Neural cell (in vitro differentiated cells): ENCODE data around the gene MXRA5. TPM values are rescaled to one million over a fixed set of nuclear protein-coding genes. Genes with fewer than 3 reads are reported as not detected.
"Not testable (repeated sequence)": the region's sequence is repeated elsewhere in the genome, so short reads cannot be mapped to it uniquely, and the experiment has no call there.

ENCODE experiments used
- H2AFZ ChIP-seq: fragments of 200-600, 300-800 bp; sonication (generic), shearing (Covaris generic); 2 replicates; pipeline ENCODE4 v1.6.0; 2014; ENCODE audit warnings: low read depth, mild to moderate bottlenecking, antibody characterized with exemption, low read length, moderate library complexity
- H3F3A ChIP-seq: fragments of 200-600 bp; shearing (Covaris generic); 2 replicates; pipeline ENCODE4 v1.6.1; 2016; ENCODE audit warnings: mild to moderate bottlenecking, moderate library complexity, mixed read lengths, antibody characterized with exemption, low read length; ENCODE audit not compliant: insufficient read depth, poor library complexity, severe bottlenecking
- H3K27ac ChIP-seq: fragments of 200-600, 300-800 bp; sonication (generic), shearing (Covaris generic); 2 replicates; pipeline ENCODE4 v1.5.1; 2014; ENCODE audit warnings: mild to moderate bottlenecking, low read length, moderate library complexity
- H3K27me3 ChIP-seq: fragments of 300-800, 200-600 bp; sonication (generic), shearing (Covaris generic); 2 replicates; pipeline ENCODE4 v1.6.0; 2014; ENCODE audit warnings: mild to moderate bottlenecking, low read depth, low read length, moderate library complexity; ENCODE audit not compliant: insufficient read depth
- H3K36me3 ChIP-seq: fragments of 300-800, 200-600 bp; sonication (generic), shearing (Covaris generic); 2 replicates; pipeline ENCODE4 v1.5.1; 2014; ENCODE audit warnings: mild to moderate bottlenecking, antibody characterized with exemption, low read length, moderate library complexity; ENCODE audit not compliant: insufficient read depth
- H3K4me2 ChIP-seq: fragments of 300-800, 200-600 bp; sonication (generic), shearing (Covaris generic); 2 replicates; pipeline ENCODE4 v1.6.0; 2014; ENCODE audit warnings: mild to moderate bottlenecking, low read length
- H3K4me3 ChIP-seq: fragments of 300-800, 200-600 bp; sonication (generic), shearing (Covaris generic); 2 replicates; pipeline ENCODE4 v1.5.1; 2014; ENCODE audit warnings: mild to moderate bottlenecking, low read length, moderate library complexity
- H3K79me2 ChIP-seq: fragments of 200-600 bp; shearing (Covaris generic); replicated peaks from 2 replicates; pipeline ENCODE4 v1.6.0; 2014; ENCODE audit warnings: mild to moderate bottlenecking, low read length, moderate library complexity; ENCODE audit not compliant: insufficient read depth
- H3K9ac ChIP-seq: fragments of 300-800, 200-600 bp; sonication (generic), shearing (Covaris generic); 2 replicates; pipeline ENCODE4 v1.6.1; 2016; ENCODE audit warnings: mild to moderate bottlenecking, low read length, mixed read lengths
- H3K9me2 ChIP-seq: fragments of 200-600 bp; shearing (Covaris generic); 2 replicates; pipeline ENCODE4 v1.6.1; 2016; ENCODE audit warnings: mild to moderate bottlenecking, low read length, mixed read lengths; ENCODE audit not compliant: insufficient read depth
- H3K9me3 ChIP-seq: fragments of 200-600, 300-800 bp; sonication (generic), shearing (Covaris generic); 2 replicates; pipeline ENCODE4 v1.6.1; 2016; ENCODE audit warnings: mild to moderate bottlenecking, mixed run types, low read length, moderate library complexity, mixed read lengths
- H4K20me1 ChIP-seq: fragments of 200-600 bp; shearing (Covaris generic); 2 replicates; pipeline ENCODE4 v1.6.1; 2016; ENCODE audit warnings: mild to moderate bottlenecking, mixed run types; ENCODE audit not compliant: insufficient read depth
- EP300 ChIP-seq: fragments of 450-650 bp; conservative IDR thresholded peaks from 2 replicates; pipeline ENCODE4 v1.6.1; 2014; ENCODE audit warnings: antibody characterized with exemption, mild to moderate bottlenecking, moderate library complexity; ENCODE audit not compliant: poor library complexity, severe bottlenecking
- EZH2 ChIP-seq: fragments of 200-600, 300-800 bp; shearing (Covaris generic), sonication (generic); IDR thresholded peaks from 2 replicates; pipeline ENCODE4 v1.6.1; 2014; ENCODE audit warnings: antibody characterized with exemption, low read length, borderline replicate concordance, mild to moderate bottlenecking; ENCODE audit not compliant: insufficient read depth, poor library complexity, severe bottlenecking
- MXI1 ChIP-seq: fragments of 450-650 bp; conservative IDR thresholded peaks from 2 replicates; pipeline ENCODE4 v1.6.1; 2014; ENCODE audit warnings: antibody characterized with exemption, mild to moderate bottlenecking; ENCODE audit not compliant: poor library complexity, severe bottlenecking
- POLR2AphosphoS5 ChIP-seq: IDR thresholded peaks from 2 replicates; pipeline ENCODE4 v1.6.1; 2012
- RAD21 ChIP-seq: fragments of 450-650 bp; conservative IDR thresholded peaks from 2 replicates; pipeline ENCODE4 v1.6.1; 2014; ENCODE audit warnings: antibody characterized with exemption, mild to moderate bottlenecking, moderate library complexity
- SMC3 ChIP-seq: fragments of 450-650 bp; conservative IDR thresholded peaks from 2 replicates; pipeline ENCODE4 v1.6.1; 2014; ENCODE audit warnings: antibody characterized with exemption, mild to moderate bottlenecking, moderate library complexity; ENCODE audit not compliant: poor library complexity
- TAF1 ChIP-seq: IDR thresholded peaks from 2 replicates; pipeline ENCODE4 v1.6.1; 2012; ENCODE audit warnings: low read depth
- polyA plus RNA-seq: library from polyadenylated mRNA; depleted of rRNA; stranded (reverse); fragments of >200 nt; gene quantifications from 2 replicates; pipeline ENCODE4 v1.2.3, GENCODE V29; 2014
- TF ChIP-seq, protein P1 (sequence below): fragments of 450-650 bp; IDR thresholded peaks from 2 replicates; pipeline ENCODE4 v1.5.1; 2014; ENCODE audit warnings: antibody characterized with exemption, mild to moderate bottlenecking, moderate library complexity; ENCODE audit not compliant: poor library complexity, severe bottlenecking

The MXRA5 gene
- polyA plus RNA-seq, 1 donor from 2014 or later, result 0.28 TPM

DNA sequence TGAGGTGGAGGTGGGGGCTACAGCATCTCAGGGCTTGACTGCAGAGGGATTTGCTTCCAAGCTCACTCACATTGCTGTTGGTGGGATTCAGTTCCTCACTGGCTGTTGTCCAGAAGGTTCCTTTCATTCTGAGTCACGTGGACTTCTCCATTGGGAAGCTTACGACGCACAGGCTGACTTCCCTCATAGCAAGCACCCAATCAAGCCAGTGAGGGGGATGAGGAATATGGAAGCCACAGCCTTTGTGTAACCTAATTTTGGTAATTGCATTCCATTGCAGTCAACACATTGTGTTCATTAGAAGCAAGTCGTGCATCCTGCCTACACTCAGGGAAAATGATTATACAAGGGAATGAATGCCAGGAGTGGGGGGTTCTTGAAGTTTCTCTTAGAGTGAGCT is 32.7 kb upstream of the MXRA5 start:
- Histone ChIP-seq H3K9ac (no peak overlapping the region), H3K9me3 (no peaks in the 10 kb centered on the region), H4K20me1 (no peaks in the 10 kb centered on the region), H3K27me3 (no peaks in the 10 kb centered on the region), H3K4me2 (no peak overlapping the region), H3K4me3 (no peak overlapping the region), H3K79me2 (no peaks in the 10 kb centered on the region), H3K9me2 (no peaks in the 10 kb centered on the region), H3F3A (no peaks in the 10 kb centered on the region), H3K27ac (no peak overlapping the region), H2AFZ (no peak overlapping the region), H3K36me3 (no peaks in the 10 kb centered on the region)
- TF ChIP-seq, protein P1, sequence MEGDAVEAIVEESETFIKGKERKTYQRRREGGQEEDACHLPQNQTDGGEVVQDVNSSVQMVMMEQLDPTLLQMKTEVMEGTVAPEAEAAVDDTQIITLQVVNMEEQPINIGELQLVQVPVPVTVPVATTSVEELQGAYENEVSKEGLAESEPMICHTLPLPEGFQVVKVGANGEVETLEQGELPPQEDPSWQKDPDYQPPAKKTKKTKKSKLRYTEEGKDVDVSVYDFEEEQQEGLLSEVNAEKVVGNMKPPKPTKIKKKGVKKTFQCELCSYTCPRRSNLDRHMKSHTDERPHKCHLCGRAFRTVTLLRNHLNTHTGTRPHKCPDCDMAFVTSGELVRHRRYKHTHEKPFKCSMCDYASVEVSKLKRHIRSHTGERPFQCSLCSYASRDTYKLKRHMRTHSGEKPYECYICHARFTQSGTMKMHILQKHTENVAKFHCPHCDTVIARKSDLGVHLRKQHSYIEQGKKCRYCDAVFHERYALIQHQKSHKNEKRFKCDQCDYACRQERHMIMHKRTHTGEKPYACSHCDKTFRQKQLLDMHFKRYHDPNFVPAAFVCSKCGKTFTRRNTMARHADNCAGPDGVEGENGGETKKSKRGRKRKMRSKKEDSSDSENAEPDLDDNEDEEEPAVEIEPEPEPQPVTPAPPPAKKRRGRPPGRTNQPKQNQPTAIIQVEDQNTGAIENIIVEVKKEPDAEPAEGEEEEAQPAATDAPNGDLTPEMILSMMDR, result no peak
- TF ChIP-seq SMC3, result no peak
- no peak for TF ChIP-seq EP300
- TF ChIP-seq EZH2, result no peak
- no peak for TF ChIP-seq POLR2AphosphoS5

DNA sequence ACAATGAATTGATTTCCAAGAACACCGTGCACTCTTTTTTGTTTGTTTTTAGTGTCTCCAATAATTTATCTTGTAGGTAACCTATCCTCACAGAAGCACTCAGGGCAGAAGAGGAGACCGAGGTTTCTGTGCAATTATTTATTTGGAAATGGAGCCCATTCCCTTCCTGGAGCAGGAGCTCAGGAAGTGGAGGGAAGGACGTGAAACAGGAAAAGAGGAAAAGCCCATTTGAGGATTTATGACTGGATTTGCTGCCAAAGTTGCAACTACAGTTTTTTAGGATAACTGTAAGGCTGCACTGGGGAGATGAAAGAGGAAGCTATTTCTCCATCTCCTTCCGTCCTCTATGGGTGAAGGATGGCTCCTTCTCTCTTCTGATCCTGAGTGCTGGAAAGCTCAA is 31.7 kb upstream of the MXRA5 start:
- H3K9me3 ChIP-seq, result no peaks in the 10 kb centered on the region
- H2AFZ ChIP-seq, result no peak overlapping the region
- no peak overlapping the region for H3K4me3 ChIP-seq
- no peaks in the 10 kb centered on the region for H3K36me3 ChIP-seq
- no peak for TF ChIP-seq MXI1
- no peak for TF ChIP-seq RAD21
- TF ChIP-seq, protein P1, result no peak
- TF ChIP-seq SMC3, result no peak
- TF ChIP-seq EZH2, result no peak
- H3K9ac ChIP-seq, result no peak overlapping the region
- H3F3A ChIP-seq, result no peaks in the 10 kb centered on the region
- H3K79me2 ChIP-seq, result no peaks in the 10 kb centered on the region
- H4K20me1 ChIP-seq, result no peaks in the 10 kb centered on the region
- no peaks in the 10 kb centered on the region for H3K9me2 ChIP-seq
- no peak overlapping the region for H3K4me2 ChIP-seq
- no peak overlapping the region for H3K27ac ChIP-seq
- no peaks in the 10 kb centered on the region for H3K27me3 ChIP-seq

DNA sequence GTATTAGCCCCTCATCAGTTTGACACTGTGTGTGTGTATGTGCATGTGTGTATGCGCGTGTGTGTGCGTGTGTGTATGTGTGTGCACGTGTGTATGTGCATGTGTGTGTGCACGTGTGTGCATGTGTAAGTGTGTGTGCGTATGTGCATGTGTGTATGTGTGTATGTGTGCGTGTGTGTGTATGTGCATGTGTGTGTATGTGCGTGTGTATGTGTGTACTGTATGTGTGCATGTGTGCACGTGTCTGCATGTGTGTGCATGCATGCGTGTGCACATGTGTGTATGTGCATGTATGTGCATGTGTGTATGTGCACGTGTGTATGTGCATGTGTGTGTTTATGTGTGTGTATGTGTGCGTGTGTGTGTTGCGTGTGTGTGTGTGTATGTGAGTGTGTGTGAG is 31.1 kb upstream of the MXRA5 start:
- Histone ChIP-seq H4K20me1 (no peaks in the 10 kb centered on the region), H3K4me3 (no peak overlapping the region), H3K9me2 (no peaks in the 10 kb centered on the region), H3K79me2 (no peaks in the 10 kb centered on the region), H3K4me2 (no peak overlapping the region), H3K9ac (no peak overlapping the region), H3K36me3 (no peaks in the 10 kb centered on the region), H2AFZ (no peak overlapping the region), H3K9me3 (no peaks in the 10 kb centered on the region), H3K27me3 (no peaks in the 10 kb centered on the region), H3F3A (no peaks in the 10 kb centered on the region), H3K27ac (no peak overlapping the region)
- TF ChIP-seq TAF1 (no peak), EZH2 (no peak), MXI1 (no peak), EP300 (no peak)

DNA sequence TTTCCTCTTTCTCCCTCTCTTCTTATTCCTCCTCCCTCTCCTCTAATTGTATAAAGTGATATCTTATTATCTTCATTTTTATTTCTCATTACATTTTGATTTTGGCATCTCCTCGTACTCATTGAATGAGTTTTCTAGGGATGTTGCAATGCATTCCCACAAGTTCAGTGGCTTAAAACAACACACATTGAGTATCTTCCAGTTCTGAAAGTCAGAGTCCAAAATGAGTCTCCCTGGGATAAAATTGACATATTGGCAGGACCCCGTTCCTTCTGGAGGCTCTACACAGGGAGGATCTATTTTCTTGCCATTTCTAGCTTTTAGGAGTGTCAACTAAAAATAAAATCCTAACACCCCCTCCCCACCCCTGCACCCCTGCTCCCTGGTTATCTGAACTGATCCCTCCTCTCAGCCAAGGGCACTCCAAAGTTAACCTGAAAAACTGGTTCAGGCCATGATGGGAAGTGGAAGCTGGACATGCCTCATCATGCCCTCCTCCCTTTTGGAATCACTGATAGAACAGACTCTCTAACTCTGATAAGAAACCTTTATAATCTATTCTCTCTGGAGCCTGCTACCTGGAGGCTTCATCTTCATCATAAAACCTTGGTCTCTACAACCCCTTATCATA is 29.5 kb upstream of the MXRA5 start:
- not testable (repeated sequence) for H3K36me3 ChIP-seq, H3K9me2 ChIP-seq, H3K27me3 ChIP-seq, H3K9me3 ChIP-seq, H3K9ac ChIP-seq, H4K20me1 ChIP-seq, H3K27ac ChIP-seq, H3K4me3 ChIP-seq, H3K79me2 ChIP-seq, H3K4me2 ChIP-seq, H2AFZ ChIP-seq, H3F3A ChIP-seq
